ENCODE data around the gene HSP90AA1. TPM values are rescaled to one million over a fixed set of nuclear protein-coding genes. Genes with fewer than 3 reads are reported as not detected.
"Not testable (repeated sequence)": the region's sequence is repeated elsewhere in the genome, so short reads cannot be mapped to it uniquely, and the experiment has no call there.

Gene HSP90AA1
- total and polyA plus RNA-seq, 7 donors: 167 to 463 (median 265) TPM

GRCh38 chr14:102075155-102075554 lies 11.7 kb downstream of the HSP90AA1 start:
- no peak overlapping the region for H3K4me3 ChIP-seq
- DNase-seq: no peak
- H3K27ac ChIP-seq: no peak overlapping the region
- no peaks in the 10 kb centered on the region for H3K9me3 ChIP-seq
- TF ChIP-seq POLR2A (IDR thresholded peaks at IDR 0.05) (no peak), CTCF (IDR thresholded peaks at IDR 0.05) (no peak), POLR2AphosphoS5 (IDR thresholded peaks at IDR 0.05) (no peak), EP300 (IDR thresholded peaks at IDR 0.05) (no peak)
- peaks cover 0 to 5% (median 0%) of the 10 kb centered on the region in 4 donors for H3K4me1 ChIP-seq
- 90 to 92% methylated on average over 4 of the region's 4 CpGs for WGBS, 2 donors
- H3K36me3 ChIP-seq: peaks cover 0 to 24% (median 12%) of the 10 kb centered on the region in 4 donors
- no peaks in the 10 kb centered on the region for H3K27me3 ChIP-seq
- intact Hi-C loops (cut with DNase I): no loop called here

GRCh38 chr14:102074415-102074964 lies 12.4 kb downstream of the HSP90AA1 start:
- Histone ChIP-seq H3K27ac (no peak overlapping the region), H3K9me3 (no peaks in the 10 kb centered on the region), H3K36me3 (peaks cover 0 to 17% (median 6%) of the 10 kb centered on the region in 4 donors), H3K4me3 (no peak overlapping the region), H3K27me3 (no peaks in the 10 kb centered on the region), H3K4me1 (peaks cover 0 to 5% (median 0%) of the 10 kb centered on the region in 4 donors)
- intact Hi-C loops (cut with DNase I): no loop called here
- DNase-seq: no peak
- no peak for TF ChIP-seq POLR2A (IDR thresholded peaks at IDR 0.05)
- no peak for TF ChIP-seq POLR2AphosphoS5 (IDR thresholded peaks at IDR 0.05)
- TF ChIP-seq EP300 (IDR thresholded peaks at IDR 0.05): no peak
- no peak for TF ChIP-seq CTCF (IDR thresholded peaks at IDR 0.05)
- WGBS, 2 donors: 94 to 96% methylated on average over 4 of the region's 4 CpGs

GRCh38 chr14:102071283-102071998 lies 15.4 kb downstream of the HSP90AA1 start:
- Histone ChIP-seq H3K27ac (peak overlapping the region in 1 of 4 donors; percentile 49), H3K9me3 (no peaks in the 10 kb centered on the region), H3K4me3 (no peak overlapping the region), H3K36me3 (no peaks in the 10 kb centered on the region), H3K4me1 (peaks cover 0 to 5% (median 0%) of the 10 kb centered on the region in 4 donors), H3K27me3 (no peaks in the 10 kb centered on the region)
- intact Hi-C loops (cut with DNase I): no loop called here
- WGBS, 2 donors: 72 to 73% methylated on average over 10 of the region's 10 CpGs
- TF ChIP-seq POLR2AphosphoS5 (IDR thresholded peaks at IDR 0.05) (no peak), EP300 (IDR thresholded peaks at IDR 0.05) (no peak)
- no peak for DNase-seq

DNA sequence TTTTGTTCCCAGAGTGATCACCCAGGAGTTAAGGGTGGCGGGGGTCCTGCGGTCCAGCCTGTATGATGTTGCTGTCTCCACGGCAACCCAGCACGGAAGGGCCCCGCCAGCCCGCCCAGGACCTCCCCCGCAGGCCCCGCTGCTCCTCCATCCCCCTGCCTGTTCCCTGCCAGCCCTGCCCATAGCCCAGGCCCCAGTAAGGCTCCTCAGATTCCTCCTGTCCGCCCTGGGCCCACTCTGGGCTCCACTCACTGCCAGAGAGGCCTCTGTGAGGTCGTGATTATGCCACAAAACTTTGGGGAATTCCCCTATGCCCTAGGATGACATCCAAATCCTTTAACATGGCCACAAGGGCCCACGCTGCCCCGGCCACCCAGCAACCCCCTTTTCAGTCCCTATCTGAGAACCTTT lies 20.8 kb downstream of the HSP90AA1 start:
- H3K4me1 ChIP-seq: peaks cover 0 to 14% (median 6%) of the 10 kb centered on the region in 4 donors
- H3K36me3 ChIP-seq: no peaks in the 10 kb centered on the region
- DNase-seq: no peak
- TF ChIP-seq POLR2A (IDR thresholded peaks at IDR 0.05): no peak
- TF ChIP-seq EP300 (IDR thresholded peaks at IDR 0.05): no peak
- no peak for TF ChIP-seq POLR2AphosphoS5 (IDR thresholded peaks at IDR 0.05)
- H3K4me3 ChIP-seq: no peak overlapping the region
- H3K27ac ChIP-seq: no peak overlapping the region
- no peaks in the 10 kb centered on the region for H3K27me3 ChIP-seq
- WGBS, 2 donors: 88 to 89% methylated on average over 12 of the region's 12 CpGs
- intact Hi-C loops (cut with DNase I): no loop called here
- no peaks in the 10 kb centered on the region for H3K9me3 ChIP-seq

- H3K27ac ChIP-seq; intact Hi-C loops (cut with DNase I); H3K36me3 ChIP-seq; H3K27me3 ChIP-seq; DNase-seq; H3K9me3 ChIP-seq; H3K4me3 ChIP-seq: not testable (repeated sequence)
- H3K4me1 ChIP-seq: peaks cover 0 to 12% (median 6%) of the 10 kb centered on the region in 4 donors
- 63 to 87% methylated on average over 8 of the region's 8 CpGs for WGBS, 2 donors
Measured at GRCh38 chr14:102064590-102064989, 22.3 kb downstream of the HSP90AA1 start.

DNA sequence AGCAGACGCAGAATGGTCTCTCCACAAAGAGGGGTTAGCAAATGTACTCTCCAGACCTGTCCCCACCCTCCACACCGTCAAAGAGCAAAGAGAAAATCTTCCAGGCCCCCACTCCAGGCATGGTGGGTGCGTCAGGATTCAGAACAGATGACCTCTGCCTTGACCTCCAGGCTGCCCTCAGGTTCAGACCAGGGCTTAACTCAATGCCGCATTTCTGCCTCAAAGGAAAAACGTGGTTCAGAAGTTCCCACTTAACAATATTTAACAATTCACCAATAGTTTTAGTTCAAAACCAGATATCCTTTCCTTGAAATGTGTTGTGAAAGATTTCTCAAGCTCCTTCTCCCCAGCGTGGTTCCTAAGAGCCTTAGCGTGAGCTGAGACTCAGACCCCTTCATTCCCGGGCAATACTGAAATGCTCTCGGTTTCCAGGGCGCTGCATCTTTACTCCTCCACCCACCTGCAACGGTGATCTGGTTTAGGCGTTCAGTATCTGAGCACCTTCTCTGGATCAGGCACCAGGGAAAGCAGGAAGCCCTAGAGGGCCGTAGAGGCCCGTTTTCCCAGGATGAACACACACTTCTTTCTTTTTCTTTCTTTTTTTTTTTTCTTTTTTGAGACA lies 22.9 kb downstream of the HSP90AA1 start:
- intact Hi-C loops (cut with DNase I): loop anchor here (2.0 kb wide), 1 partner anchor 33 kb away; no protein-coding TSS in a partner anchor
- Histone ChIP-seq H3K27me3 (no peaks in the 10 kb centered on the region), H3K36me3 (no peaks in the 10 kb centered on the region), H3K27ac (peak overlapping the region in 1 of 4 donors; percentile 31), H3K9me3 (no peaks in the 10 kb centered on the region), H3K4me1 (peaks cover 0 to 12% (median 6%) of the 10 kb centered on the region in 4 donors), H3K4me3 (no peak overlapping the region)
- 41 to 77% methylated on average over 14 of the region's 14 CpGs for WGBS, 2 donors
- DNase-seq: no peak
- TF ChIP-seq POLR2AphosphoS5 (IDR thresholded peaks at IDR 0.05) (no peak), CTCF (IDR thresholded peaks at IDR 0.05) (no peak), EP300 (IDR thresholded peaks at IDR 0.05) (no peak), POLR2A (IDR thresholded peaks at IDR 0.05) (no peak)
